H54 (cell line): ENCODE results near the gene ADGRD2.

Experiments
- DNase-seq: peaks from one replicate; pipeline ENCODE4 v3.0.0; 2011; ENCODE audit warnings: low spot score, mixed read lengths; ENCODE audit not compliant: insufficient read length
- FAIRE-seq: peaks from 3 replicates; lab custom pipeline; 2011; peaks lifted over from hg19 to GRCh38; lab: Jason Lieb, UNC
- POLR2A ChIP-seq: IDR thresholded peaks from 2 replicates; pipeline ENCODE4 v1.6.1; 2011; ENCODE audit warnings: low read depth, mild to moderate bottlenecking, low read length

Gene ADGRD2

DNA sequence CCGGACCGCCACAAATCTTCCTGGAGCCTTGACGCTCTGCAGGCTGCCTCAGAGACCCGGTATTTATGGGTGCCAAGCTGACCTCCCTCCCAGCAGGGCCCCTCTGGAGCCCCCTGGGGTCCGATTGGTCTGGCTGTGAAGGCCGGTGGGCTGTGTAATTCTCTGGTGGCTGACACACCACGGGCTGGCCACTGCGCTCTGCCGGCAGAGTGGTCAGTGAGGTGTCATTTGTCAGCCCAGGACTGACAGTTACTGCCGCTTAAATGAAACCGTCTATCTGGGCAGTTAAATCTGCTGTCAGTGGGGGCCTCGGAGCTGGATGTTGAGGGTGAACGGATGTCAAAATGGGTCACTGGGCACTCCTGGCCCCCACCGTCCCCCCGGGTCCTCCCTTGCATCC lies 46.2 kb downstream of the ADGRD2 start:
- no peak for TF ChIP-seq POLR2A
- FAIRE-seq (no peak), DNase-seq (no peak)

GRCh38 chr9:124497441-124497840 lies 47.2 kb downstream of the ADGRD2 start:
- FAIRE-seq (no peak), DNase-seq (no peak)
- no peak for TF ChIP-seq POLR2A

DNA sequence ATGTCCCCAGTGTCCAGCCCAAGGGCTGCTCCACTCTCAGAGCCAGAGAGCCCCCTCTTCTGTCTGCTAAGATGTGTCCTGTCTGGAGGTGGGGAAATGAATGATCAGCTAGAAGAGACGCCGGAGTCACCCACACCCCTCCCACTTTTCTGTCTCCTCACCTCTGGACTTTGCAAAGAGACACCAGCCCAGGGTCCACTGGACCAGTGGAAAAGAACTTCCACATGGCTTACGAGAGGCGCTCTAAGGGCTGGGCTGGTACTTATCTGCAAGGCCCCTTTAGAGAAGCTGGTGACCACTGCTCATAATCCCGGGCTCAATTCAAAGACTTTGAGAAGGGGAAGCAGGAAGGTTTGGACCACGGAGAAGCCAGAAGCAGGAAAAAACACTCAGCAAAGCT lies 47.8 kb downstream of the ADGRD2 start:
- TF ChIP-seq POLR2A: no peak
- FAIRE-seq: no peak
- no peak for DNase-seq

DNA sequence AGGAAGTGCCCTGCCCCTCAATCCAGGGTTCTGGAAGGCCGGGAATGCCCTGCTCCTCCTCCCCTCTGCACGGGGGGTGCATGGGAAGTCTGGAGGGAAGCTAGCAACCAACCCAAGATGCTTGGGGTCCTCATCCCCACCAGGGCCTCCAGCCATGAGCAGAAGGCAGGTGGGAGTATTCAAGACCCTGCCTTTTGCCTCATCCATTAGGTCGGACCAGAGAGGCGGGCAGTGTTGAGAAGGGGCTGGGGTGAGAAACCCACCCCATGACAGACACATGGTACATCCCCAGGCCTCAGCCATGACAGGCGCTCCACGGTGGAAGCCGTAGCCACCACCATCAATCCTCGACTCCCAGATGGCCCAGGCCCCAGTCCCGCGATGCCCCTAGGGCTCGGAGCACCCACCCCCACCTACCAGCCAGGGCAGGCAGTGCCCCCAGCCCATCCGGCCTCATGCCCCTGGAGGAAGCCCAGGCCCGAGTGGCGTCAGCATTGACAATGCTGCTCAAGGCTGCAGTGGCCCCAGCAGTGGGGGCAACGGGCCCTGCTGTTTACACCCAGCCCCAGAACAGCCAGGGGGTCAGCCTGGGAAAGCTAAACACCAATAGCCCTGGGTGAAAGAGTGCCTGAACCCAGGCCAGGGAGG lies 48.4 kb downstream of the ADGRD2 start:
- TF ChIP-seq POLR2A: no peak
- no peak for DNase-seq
- no peak for FAIRE-seq

DNA sequence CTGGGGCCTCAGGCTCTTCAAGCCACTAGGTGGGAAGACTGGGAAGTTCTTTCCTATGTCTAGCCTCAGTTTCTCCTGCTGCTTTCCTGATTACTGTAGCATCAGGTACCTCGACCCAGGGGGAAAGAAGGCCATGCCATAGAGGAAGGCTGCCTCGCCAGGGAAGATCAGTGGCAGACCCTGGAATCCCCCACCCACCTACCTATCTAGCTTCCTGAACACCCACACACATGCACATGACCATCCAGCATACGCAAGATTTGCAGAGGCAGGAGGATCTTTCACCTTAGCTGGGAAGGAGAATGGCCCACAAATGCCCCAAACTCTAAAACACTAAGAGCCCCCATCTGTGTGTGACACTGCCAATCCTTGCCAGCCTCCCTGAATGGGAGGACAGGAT lies 49.0 kb downstream of the ADGRD2 start:
- no peak for DNase-seq
- FAIRE-seq: no peak
- no peak for TF ChIP-seq POLR2A

DNA sequence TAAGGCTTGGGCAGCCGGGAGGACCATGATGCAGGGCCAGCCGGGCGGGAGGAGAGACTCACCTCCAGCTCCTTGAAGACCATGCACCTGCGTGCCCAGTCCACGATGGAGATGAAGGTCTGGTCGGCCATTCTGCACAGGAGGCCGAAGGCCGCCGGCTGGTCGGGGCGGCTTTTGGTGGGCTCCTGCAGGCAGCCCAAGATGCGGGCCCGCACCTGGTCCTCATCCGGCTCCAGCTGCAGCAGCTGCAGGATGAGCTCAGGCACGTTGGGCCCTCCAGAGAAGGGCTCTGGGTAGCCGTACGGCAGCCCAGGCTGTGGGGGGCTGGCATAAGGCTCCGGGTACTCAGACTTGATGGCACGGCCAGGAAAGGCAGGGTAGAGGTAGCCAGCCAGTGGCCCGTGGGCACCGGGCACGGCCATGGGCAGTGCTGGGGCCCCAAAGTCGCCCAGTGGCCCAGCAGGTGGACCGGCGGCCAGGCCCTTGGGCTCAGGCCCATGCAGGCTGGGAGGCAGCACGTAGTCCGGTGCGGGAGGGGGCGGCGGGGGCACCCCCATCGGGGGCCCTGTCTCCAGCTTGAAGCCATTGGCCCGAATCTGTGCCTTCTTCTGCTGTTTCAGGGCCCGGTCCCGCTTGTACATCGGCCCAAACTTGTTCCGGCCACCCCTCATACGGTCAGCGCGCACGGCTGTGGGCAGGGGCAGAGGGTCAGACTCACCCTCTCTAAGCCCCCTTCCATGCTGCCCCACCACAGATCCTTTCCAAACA lies 50.0 kb downstream of the ADGRD2 start:
- FAIRE-seq (no peak), DNase-seq (no peak)
- TF ChIP-seq POLR2A: no peak

GRCh38 chr9:124500796-124501611 lies 50.8 kb downstream of the ADGRD2 start:
- FAIRE-seq (no peak), DNase-seq (no peak)
- no peak for TF ChIP-seq POLR2A

- no peak for DNase-seq
- TF ChIP-seq POLR2A: no peak
- no peak for FAIRE-seq
These were observed 51.6 kb downstream of the ADGRD2 start for GRCh38 chr9:124501771-124502320.

DNA sequence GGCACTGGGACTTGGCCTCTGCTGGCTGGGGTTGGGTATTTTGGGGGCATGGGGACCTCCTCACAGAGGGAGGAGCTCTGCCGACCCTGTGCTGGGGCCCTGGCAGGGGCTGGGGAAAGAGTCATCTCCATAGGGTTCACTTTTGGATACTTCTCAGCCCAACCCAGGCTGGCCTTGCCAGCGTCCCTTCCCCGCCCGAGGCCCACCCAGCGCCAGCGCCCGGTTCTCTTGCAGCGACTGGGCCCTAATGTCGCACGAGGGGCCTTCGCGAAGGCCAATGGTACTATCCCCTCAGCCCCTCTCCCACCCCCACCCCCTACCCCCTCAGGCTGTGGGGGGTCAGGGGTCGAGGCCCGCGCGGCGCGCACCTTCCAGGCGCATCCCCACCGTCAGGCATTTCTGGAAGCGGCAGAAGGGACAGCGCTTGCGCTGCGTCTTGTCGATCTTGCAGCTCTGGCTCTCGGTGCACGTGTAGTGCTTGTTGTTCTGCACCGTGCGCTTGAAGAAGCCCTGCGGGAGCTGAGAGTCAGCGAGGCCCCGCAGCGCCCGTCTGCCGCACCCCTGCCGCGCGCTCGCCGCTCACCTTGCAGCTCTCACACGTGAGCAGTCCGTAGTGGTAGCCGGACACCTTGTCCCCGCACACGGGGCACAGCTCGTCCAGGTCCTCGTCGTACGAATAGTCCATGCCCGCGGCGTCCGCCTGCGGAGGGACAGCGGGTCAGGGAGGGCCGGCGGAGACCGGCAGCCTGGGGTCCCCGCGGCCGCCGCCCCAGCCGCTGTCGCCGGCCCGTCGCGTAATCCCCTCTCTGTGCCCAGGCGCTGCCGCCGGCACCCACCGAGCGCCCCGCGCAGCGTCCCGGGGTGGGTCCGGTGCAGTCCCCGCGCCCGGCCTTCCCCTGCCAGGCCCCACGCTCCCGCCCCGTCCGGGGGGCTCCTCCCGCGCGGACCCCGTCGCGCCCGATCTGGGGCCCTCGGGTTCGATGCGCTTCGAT lies 52.8 kb downstream of the ADGRD2 start:
- FAIRE-seq (no peak), DNase-seq (no peak)
- no peak for TF ChIP-seq POLR2A

DNA sequence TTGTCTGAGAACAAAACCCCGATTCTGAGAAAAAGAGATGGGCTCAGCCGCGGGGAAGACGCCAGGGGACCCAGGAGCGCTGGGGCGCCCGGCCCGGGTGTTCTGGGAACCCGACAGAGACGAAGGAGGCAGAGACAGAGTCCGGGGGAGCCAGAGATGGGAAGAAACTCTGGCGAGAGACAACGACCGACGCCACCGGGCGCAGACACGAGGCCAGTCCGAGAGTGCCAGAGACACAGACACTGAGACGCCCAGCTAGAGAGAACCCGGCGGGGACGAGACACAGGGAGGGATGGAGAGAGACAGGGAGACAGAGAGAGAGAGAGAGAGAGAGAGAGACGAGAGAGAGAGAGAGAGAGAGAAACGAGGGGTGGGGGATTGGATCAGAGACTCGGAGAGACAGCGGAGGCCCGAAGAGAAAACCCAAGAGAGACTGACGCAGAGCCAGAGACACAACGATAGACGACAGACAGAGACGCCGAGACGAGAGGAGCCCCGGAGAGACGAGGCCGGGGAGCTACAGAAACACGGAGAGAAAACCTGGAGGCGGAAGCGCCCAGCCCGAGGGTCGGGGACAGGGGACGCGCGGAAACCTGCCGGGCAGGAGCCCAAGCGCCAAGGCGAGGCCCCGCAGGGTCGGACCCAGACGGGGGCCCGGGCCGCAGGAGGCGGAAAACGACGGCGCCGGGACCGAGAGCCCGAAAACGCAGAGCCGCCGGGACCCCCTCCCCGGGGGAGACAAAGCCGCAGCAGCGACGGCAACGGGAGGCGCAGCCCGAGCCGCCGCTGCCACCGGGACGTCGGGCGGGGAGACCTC lies 53.7 kb downstream of the ADGRD2 start:
- no peak for TF ChIP-seq POLR2A
- no peak for DNase-seq
- no peak for FAIRE-seq

- no peak for DNase-seq
- TF ChIP-seq POLR2A: no peak
- no peak for FAIRE-seq
These were observed 54.3 kb downstream of the ADGRD2 start for GRCh38 chr9:124504530-124505005.
